ENCODE data around the gene XPNPEP2.

DNA sequence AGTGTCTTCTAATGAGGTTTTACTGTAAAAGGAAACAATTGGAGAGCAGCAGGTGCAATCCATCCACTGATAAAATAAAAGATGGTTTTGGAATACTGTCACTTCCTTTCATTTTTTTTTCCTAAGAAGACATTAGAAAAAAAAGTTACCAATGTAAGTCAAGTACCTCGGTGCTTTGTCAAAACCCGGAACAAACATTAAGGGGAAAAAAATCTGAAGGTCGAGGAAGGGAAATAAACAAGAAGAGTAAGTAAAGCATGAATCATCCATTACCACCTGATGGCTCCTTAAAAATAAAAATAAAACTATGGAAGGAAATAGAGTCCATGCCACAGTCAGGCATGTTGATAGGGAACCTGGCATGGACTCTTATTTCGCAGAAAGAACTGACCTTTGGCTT, 15.3 kb upstream of the XPNPEP2 start:
- TF ChIP-seq, protein P1, sequence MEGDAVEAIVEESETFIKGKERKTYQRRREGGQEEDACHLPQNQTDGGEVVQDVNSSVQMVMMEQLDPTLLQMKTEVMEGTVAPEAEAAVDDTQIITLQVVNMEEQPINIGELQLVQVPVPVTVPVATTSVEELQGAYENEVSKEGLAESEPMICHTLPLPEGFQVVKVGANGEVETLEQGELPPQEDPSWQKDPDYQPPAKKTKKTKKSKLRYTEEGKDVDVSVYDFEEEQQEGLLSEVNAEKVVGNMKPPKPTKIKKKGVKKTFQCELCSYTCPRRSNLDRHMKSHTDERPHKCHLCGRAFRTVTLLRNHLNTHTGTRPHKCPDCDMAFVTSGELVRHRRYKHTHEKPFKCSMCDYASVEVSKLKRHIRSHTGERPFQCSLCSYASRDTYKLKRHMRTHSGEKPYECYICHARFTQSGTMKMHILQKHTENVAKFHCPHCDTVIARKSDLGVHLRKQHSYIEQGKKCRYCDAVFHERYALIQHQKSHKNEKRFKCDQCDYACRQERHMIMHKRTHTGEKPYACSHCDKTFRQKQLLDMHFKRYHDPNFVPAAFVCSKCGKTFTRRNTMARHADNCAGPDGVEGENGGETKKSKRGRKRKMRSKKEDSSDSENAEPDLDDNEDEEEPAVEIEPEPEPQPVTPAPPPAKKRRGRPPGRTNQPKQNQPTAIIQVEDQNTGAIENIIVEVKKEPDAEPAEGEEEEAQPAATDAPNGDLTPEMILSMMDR (IDR thresholded peaks at IDR 0.05) = no peak
- TF ChIP-seq, protein P2, sequence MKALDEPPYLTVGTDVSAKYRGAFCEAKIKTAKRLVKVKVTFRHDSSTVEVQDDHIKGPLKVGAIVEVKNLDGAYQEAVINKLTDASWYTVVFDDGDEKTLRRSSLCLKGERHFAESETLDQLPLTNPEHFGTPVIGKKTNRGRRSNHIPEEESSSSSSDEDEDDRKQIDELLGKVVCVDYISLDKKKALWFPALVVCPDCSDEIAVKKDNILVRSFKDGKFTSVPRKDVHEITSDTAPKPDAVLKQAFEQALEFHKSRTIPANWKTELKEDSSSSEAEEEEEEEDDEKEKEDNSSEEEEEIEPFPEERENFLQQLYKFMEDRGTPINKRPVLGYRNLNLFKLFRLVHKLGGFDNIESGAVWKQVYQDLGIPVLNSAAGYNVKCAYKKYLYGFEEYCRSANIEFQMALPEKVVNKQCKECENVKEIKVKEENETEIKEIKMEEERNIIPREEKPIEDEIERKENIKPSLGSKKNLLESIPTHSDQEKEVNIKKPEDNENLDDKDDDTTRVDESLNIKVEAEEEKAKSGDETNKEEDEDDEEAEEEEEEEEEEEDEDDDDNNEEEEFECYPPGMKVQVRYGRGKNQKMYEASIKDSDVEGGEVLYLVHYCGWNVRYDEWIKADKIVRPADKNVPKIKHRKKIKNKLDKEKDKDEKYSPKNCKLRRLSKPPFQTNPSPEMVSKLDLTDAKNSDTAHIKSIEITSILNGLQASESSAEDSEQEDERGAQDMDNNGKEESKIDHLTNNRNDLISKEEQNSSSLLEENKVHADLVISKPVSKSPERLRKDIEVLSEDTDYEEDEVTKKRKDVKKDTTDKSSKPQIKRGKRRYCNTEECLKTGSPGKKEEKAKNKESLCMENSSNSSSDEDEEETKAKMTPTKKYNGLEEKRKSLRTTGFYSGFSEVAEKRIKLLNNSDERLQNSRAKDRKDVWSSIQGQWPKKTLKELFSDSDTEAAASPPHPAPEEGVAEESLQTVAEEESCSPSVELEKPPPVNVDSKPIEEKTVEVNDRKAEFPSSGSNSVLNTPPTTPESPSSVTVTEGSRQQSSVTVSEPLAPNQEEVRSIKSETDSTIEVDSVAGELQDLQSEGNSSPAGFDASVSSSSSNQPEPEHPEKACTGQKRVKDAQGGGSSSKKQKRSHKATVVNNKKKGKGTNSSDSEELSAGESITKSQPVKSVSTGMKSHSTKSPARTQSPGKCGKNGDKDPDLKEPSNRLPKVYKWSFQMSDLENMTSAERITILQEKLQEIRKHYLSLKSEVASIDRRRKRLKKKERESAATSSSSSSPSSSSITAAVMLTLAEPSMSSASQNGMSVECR (CRISPR knock-in tag; IDR thresholded peaks at IDR 0.05; ENCODE audit: borderline replicate concordance) = no peak
- TF ChIP-seq, protein P3, sequence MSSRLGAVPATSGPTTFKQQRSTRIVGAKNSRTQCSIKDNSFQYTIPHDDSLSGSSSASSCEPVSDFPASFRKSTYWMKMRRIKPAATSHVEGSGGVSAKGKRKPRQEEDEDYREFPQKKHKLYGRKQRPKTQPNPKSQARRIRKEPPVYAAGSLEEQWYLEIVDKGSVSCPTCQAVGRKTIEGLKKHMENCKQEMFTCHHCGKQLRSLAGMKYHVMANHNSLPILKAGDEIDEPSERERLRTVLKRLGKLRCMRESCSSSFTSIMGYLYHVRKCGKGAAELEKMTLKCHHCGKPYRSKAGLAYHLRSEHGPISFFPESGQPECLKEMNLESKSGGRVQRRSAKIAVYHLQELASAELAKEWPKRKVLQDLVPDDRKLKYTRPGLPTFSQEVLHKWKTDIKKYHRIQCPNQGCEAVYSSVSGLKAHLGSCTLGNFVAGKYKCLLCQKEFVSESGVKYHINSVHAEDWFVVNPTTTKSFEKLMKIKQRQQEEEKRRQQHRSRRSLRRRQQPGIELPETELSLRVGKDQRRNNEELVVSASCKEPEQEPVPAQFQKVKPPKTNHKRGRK (CRISPR knock-in tag; IDR thresholded peaks at IDR 0.05; ENCODE audit: borderline replicate concordance) = no peak
- no peak for TF ChIP-seq SP1 (CRISPR knock-in tag; conservative IDR thresholded peaks at IDR 0.05)
- no peak for TF ChIP-seq ELF4 (CRISPR knock-in tag; IDR thresholded peaks at IDR 0.05; ENCODE audit: low read depth)
- TF ChIP-seq, protein P4, sequence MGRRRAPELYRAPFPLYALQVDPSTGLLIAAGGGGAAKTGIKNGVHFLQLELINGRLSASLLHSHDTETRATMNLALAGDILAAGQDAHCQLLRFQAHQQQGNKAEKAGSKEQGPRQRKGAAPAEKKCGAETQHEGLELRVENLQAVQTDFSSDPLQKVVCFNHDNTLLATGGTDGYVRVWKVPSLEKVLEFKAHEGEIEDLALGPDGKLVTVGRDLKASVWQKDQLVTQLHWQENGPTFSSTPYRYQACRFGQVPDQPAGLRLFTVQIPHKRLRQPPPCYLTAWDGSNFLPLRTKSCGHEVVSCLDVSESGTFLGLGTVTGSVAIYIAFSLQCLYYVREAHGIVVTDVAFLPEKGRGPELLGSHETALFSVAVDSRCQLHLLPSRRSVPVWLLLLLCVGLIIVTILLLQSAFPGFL (CRISPR knock-in tag; IDR thresholded peaks at IDR 0.05; ENCODE audit: borderline replicate concordance) = no peak
- TF ChIP-seq, protein P5, sequence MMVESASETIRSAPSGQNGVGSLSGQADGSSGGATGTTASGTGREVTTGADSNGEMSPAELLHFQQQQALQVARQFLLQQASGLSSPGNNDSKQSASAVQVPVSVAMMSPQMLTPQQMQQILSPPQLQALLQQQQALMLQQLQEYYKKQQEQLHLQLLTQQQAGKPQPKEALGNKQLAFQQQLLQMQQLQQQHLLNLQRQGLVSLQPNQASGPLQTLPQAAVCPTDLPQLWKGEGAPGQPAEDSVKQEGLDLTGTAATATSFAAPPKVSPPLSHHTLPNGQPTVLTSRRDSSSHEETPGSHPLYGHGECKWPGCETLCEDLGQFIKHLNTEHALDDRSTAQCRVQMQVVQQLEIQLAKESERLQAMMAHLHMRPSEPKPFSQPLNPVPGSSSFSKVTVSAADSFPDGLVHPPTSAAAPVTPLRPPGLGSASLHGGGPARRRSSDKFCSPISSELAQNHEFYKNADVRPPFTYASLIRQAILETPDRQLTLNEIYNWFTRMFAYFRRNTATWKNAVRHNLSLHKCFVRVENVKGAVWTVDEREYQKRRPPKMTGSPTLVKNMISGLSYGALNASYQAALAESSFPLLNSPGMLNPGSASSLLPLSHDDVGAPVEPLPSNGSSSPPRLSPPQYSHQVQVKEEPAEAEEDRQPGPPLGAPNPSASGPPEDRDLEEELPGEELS (CRISPR knock-in tag; IDR thresholded peaks at IDR 0.05) = no peak
- TF ChIP-seq FOXJ3 (CRISPR knock-in tag; IDR thresholded peaks at IDR 0.05; ENCODE audit: borderline replicate concordance) = no peak
- TF ChIP-seq TEAD4 (CRISPR knock-in tag; IDR thresholded peaks at IDR 0.05) = no peak
- TF ChIP-seq ZNF121 (CRISPR knock-in tag; IDR thresholded peaks at IDR 0.05) = no peak
- no peak for TF ChIP-seq ZNF138 (CRISPR knock-in tag; conservative IDR thresholded peaks at IDR 0.05)
